HG03064 (cell line): Measurements from ENCODE around the gene YY1.

Experiments used
- ATAC-seq: cut with Tn5 transposase; IDR thresholded peaks from one replicate; pipeline ENCODE4 v1.9.1; 2021; ENCODE audit warnings: low read depth; ENCODE audit not compliant: unreplicated experiment

YY1 gene

GRCh38 chr14:100240668-100241032 is 1.7 kb downstream of the YY1 start:
- no peak for ATAC-seq

DNA sequence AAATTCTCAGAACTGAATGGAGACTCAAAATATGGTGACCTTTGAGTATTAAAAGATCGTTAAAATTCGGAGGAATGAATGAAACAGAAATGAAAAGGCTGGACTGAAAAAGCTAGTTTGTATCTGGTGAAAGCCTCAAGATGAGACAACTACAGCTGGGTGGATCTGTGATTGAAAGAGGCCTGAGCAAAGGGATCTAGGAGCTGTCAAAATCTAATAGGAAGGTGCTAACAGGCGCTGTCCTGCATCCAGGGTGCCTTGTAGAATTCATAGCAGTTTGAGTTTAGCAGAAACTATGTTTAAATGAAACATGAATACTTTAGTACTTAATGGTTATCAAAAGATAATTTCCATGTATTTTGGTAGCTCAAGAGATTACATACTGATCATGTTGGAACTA is 2.3 kb downstream of the YY1 start:
- no peak for ATAC-seq

DNA sequence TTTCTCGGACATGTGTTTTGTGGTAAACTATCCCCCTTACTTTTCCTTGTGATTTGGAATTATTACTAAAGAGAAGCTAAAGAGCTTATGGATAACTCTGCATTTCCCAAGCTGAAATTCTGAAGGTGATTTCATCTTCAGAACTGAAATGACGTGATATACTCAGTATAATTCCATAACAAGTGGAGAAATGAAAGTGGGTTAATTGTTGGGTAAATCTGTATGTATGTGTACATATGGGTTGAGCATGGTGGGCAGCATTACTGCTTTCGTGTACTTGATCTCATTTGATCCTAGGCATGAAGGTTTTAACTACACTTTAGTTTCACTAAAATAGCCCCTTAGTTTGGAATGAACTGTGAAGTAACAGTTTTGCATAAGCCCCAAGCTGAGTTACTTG is 4.1 kb downstream of the YY1 start:
- no peak for ATAC-seq

DNA sequence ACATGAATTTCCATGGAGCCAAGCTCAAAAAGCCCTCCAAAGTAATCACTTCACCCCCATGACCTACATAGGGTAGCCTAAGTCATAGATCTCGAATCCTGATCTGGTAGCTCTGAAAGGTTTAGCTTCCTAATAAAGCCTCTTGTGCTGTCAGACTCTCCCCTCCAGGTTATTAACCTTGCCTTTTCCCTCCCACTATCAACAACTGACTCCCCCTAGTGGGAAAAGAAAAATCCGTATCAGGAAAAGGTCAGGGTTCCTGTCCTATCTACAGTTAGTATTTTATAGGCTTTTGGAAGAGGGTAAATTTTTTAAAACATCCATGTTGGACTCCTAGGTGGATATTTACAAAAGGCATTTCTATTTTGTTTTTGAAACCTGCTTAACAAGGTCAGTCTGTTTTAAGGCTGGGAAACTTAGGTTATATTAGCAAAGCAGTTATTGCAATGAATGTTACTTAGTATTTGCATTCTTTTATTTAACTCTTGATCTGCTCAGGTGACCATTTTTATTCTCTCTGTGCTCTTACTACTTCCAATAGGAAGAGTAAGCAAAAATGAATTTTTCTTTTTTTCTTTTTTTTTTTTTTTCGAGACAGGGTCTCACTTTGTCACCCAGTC is 8.0 kb downstream of the YY1 start:
- ATAC-seq: no peak

DNA sequence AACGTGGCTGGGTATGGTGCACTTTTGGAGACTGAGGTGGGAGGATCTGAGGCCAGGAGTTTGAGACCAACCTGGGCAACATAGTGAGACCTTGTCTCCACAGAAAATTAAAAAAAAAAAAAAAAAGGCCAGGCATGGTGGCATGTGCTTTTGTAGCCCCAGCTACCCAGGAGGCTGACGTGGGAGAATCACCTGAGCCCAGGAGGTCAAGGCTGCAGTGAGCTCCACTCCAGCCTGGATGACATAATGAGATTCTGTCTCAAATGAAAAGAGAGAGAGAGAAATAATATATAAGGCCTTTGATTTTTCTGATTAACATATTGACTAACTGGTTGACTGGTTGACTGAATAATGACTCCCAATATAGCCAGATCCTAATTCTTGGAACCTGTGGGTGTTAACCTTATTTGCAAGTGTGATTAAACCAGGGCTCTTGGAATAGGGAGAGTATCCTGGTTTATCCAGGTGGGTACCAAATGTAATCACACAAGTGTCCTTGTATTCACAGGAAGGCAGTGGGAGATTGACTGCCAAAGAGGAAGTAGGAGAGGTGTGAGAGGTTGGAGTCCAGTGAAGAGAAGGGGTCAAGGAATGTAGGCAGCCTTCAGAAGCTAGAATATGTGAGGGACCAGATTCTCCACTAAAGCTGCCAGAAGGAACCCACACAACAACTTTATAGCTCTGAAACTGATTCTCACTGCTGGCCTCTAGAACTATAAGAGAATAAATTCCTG is 12.0 kb downstream of the YY1 start:
- no peak for ATAC-seq

GRCh38 chr14:100252684-100253083 is 13.7 kb downstream of the YY1 start:
- no peak for ATAC-seq

GRCh38 chr14:100256339-100256895 is 17.5 kb downstream of the YY1 start:
- ATAC-seq: peak; percentile 74

DNA sequence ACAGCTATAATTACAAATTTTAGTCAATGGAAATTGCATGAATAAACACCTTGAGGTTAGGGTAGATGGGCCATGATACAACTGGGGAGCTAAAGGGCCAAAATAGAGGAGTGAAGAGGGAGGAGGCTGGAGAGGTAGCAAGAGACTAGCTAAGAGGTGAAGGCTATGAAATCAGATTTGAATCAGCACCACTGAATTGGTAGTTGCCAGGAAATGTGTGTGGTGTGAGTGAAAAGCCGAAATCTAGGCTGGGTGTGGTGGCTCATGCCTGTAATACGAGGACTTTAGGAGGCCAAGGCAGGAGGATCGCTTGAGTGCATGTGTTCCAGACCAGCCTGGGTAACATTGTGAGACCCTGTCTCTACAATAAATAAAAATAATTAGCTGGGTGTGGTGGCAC is 22.7 kb downstream of the YY1 start:
- ATAC-seq: no peak

DNA sequence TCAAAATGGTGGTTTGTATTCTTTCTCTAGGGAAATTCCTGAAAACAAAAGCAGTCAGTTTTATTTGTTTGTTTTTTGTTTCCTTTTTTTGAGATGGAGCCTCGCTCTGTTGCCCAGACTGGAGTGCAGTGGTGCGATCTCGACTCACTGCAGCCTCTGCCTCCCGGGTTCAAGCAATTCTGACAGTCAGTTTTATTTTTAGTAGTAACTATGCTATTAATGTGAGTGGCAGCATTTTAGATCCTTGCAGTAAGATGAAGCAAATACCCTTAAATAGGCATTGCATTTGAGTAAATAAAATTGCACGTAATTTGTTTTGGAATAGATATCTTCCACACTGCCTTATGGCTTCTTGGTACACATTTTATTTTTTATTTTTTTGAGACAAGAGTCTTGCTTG is 23.6 kb downstream of the YY1 start:
- ATAC-seq: no peak

DNA sequence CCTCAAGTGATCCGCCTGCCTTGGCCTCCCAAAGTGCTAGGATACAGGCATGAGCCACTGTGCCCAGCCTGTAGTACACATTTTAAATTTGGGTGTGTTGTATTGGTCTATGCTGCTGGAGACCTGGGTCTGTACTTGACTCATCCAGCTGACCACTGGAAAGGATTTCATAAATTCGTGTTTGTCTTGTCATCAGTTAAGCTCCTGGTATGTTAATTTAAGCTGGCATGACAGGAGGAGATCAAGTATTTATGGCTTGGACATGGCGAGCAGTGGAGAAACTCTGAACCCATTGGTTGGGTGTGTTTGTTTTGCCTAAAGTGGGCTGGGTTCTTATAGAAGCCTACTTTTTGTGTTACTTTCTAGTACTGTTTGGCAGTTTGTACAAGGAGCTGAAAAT is 24.2 kb downstream of the YY1 start:
- ATAC-seq: no peak

GRCh38 chr14:100267990-100268389 is 29.0 kb downstream of the YY1 start:
- ATAC-seq: no peak

- no peak for ATAC-seq
These were observed 29.8 kb downstream of the YY1 start for GRCh38 chr14:100268591-100269207.

DNA sequence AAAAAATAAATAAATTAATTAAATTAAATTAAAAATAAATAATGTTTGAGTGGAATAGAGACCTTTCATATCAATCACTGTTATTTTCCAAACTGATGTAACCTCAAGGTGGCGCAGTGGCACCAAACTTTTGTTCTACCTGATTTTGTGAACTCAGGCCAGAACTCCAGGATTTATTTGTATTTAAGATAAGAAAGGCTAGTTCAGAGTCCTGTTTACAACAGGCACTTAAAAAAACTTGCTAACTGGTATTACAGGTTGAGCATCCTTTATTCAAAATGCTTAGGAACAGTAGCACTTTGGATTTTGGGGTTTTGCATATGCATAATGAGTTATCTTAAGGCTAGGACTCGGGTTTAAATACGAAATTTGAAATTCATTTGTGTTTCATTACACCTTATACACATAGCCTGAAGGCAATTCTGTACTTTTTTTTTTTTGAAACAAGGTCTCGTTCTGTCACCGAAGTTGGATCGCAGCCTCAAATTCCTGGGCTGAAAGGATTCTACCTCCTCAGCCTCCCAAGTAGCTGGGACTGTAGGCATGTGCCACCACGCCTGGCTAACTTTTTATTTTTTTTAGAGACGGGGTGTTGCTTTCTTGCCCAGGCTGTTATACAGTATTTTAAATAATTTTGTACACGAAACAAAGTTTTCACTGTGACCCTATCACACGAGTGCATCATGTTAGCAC is 32.4 kb downstream of the YY1 start:
- ATAC-seq: no peak

DNA sequence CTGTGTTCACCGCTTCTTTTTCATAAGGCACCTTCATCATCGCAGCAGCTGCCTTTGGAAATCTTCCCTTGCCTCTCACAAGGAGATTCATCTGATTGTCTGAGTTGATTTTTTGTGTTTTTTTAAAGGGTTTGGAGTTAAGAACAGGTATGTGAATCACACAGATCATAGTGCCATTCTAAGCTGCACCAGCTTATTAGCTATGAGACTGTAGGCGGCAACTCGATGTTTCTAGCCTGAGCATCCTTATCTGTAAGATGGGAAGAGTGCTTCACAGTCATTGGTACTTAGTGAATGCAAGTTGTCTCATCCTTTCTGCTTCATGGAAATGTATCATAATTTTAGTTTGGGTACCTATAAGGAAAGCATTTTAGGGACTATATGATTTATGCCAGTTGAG is 35.3 kb downstream of the YY1 start:
- no peak for ATAC-seq

GRCh38 chr14:100275214-100275613 is 36.3 kb downstream of the YY1 start:
- no peak for ATAC-seq

- ATAC-seq: no peak
These were observed 39.8 kb downstream of the YY1 start for GRCh38 chr14:100278702-100279101.

- no peak for ATAC-seq
These were observed 40.2 kb downstream of the YY1 start for GRCh38 chr14:100279133-100279532.

DNA sequence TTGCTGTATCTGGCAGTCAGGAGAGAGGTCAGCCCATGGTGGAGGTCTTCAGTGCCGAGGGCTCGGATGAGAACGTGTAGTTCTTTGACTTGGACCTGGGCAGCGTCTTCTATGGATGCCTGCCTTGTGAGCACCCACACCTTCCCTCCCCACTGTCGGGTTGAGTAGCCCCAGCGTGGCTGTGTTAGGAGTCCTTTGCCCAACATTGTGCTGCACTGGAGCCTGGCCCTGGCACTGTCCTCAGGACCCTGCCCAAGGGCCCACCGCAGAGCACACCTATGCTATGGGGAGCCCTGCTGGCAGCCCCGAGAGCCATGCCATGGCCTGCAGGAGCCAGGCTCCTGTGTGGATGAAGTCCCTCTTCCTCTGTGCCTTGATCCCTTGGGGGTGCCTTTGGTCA is 40.6 kb downstream of the YY1 start:
- no peak for ATAC-seq

DNA sequence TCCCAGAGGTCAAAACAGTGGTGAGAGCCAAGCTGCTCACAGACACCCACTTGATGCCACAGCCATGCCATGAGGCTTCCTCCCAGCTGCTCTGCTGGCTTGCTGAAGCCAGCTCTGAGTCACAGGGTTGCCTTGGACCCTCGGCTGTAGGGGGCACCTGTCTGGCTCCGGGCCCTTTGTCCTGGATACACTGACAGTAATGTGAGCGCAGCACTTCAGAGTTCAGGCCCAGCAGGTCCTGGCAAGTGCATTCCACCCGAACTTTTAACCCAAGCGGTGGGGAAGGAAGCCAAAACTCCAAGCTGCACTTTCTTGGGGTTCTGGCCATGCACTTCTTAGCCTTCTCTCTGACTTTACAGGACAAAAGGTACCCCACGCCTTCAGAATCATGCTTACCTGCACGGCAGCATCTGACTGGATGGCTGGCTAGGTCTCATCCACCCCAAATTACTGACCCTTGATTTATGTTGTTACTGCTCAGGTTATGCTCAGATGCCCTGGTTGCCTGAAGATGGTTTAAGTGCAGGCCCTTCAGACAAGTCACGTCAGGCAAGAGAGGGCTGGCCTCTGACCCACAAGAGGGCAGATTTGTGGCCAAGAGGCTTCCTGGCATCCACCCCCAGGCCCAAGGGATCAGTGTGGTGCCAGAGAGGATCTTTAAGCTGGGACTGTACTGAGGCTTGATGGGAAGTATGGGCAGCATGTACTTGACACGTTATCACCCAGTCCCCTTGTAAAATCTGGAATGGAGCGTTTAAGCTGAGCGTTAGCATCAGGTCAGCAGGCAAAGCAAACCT is 42.5 kb downstream of the YY1 start:
- ATAC-seq: no peak

DNA sequence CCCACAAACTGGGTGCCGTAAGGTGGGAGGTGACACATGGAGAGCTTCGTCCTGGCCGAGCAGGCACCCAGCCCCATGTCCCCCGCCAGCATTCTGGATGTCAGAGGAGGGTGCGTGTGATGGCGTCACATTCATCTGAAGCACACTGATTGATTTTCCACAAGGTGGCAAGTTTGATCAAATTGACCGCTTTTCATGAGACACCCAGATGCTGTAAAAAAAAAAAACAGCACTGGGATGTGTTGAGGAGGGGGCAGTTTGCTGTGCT is 43.1 kb downstream of the YY1 start:
- ATAC-seq: no peak
